ENCODE results near the gene MBOAT2.

GRCh38 chr2:8821276-8822217, 181.9 kb downstream of the MBOAT2 start:
- TF ChIP-seq CTCF (conservative IDR thresholded peaks at IDR 0.05; ENCODE audit: low read length) = no peak
- no peak for TF ChIP-seq EZH2phosphoT487 (IDR thresholded peaks at IDR 0.05; ENCODE audit: borderline replicate concordance)

Measured in Loucy (cell line).